Measurements from ENCODE around the gene EXOC8. TPM values are rescaled to one million over a fixed set of nuclear protein-coding genes. Genes with fewer than 3 reads are reported as not detected.

The EXOC8 gene
- total and polyA plus RNA-seq, 2 experiments from 2014 or later: 2.3 to 14.4 TPM

- H3K4me3 Mint-ChIP-seq: no peak overlapping the region
- H3K36me3 ChIP-seq (ENCODE audit: insufficient read depth): no peaks in the 10 kb centered on the region
- no peak for ATAC-seq
- H4K20me1 ChIP-seq (replicated peaks; ENCODE audit: insufficient read depth): no peaks in the 10 kb centered on the region
- no peaks in the 10 kb centered on the region for H3F3A ChIP-seq (replicated peaks; ENCODE audit: low read depth)
- no peaks in the 10 kb centered on the region for H3K9me2 ChIP-seq (ENCODE audit: insufficient read depth)
- H3K4me2 ChIP-seq: no peak overlapping the region
- H3K79me2 ChIP-seq (replicated peaks; ENCODE audit: insufficient read depth): no peaks in the 10 kb centered on the region
- H3K4me1 ChIP-seq (ENCODE audit: insufficient read depth): no peaks in the 10 kb centered on the region
- no peaks in the 10 kb centered on the region for H3K9me3 Mint-ChIP-seq
- H3K27ac Mint-ChIP-seq: no peak overlapping the region
- TF ChIP-seq EZH2 (IDR thresholded peaks at IDR 0.05; ENCODE audit: low read depth, unreplicated experiment) (no peak), ZNF331 (CRISPR knock-in tag; IDR thresholded peaks at IDR 0.05; ENCODE audit: low read depth) (no peak), EZH2phosphoT487 (IDR thresholded peaks at IDR 0.05; ENCODE audit: unreplicated experiment) (no peak), ZNF462 (CRISPR knock-in tag; IDR thresholded peaks at IDR 0.05) (no peak), CTCF (conservative IDR thresholded peaks at IDR 0.05; ENCODE audit: low read depth in 2 of 2) (no peak), STAT1 (IDR thresholded peaks at IDR 0.05; ENCODE audit: unreplicated experiment) (no peak), ZNF114 (CRISPR knock-in tag; IDR thresholded peaks at IDR 0.05) (no peak), ETS1 (IDR thresholded peaks at IDR 0.05) (no peak), CREB1 (CRISPR knock-in tag; IDR thresholded peaks at IDR 0.05; ENCODE audit: low read depth) (no peak)
- TF ChIP-seq, protein P1, sequence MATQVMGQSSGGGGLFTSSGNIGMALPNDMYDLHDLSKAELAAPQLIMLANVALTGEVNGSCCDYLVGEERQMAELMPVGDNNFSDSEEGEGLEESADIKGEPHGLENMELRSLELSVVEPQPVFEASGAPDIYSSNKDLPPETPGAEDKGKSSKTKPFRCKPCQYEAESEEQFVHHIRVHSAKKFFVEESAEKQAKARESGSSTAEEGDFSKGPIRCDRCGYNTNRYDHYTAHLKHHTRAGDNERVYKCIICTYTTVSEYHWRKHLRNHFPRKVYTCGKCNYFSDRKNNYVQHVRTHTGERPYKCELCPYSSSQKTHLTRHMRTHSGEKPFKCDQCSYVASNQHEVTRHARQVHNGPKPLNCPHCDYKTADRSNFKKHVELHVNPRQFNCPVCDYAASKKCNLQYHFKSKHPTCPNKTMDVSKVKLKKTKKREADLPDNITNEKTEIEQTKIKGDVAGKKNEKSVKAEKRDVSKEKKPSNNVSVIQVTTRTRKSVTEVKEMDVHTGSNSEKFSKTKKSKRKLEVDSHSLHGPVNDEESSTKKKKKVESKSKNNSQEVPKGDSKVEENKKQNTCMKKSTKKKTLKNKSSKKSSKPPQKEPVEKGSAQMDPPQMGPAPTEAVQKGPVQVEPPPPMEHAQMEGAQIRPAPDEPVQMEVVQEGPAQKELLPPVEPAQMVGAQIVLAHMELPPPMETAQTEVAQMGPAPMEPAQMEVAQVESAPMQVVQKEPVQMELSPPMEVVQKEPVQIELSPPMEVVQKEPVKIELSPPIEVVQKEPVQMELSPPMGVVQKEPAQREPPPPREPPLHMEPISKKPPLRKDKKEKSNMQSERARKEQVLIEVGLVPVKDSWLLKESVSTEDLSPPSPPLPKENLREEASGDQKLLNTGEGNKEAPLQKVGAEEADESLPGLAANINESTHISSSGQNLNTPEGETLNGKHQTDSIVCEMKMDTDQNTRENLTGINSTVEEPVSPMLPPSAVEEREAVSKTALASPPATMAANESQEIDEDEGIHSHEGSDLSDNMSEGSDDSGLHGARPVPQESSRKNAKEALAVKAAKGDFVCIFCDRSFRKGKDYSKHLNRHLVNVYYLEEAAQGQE (IDR thresholded peaks at IDR 0.05; ENCODE audit: unreplicated experiment): no peak
- H3K27me3 ChIP-seq (ENCODE audit: insufficient read depth): no peaks in the 10 kb centered on the region
- H3K4me3 ChIP-seq: no peak overlapping the region
- no peak for DNase-seq (ENCODE audit: low spot score)
- no peaks in the 10 kb centered on the region for H3K36me3 Mint-ChIP-seq (ENCODE audit: low read depth)
- H3K4me1 Mint-ChIP-seq: peaks cover 1% of the 10 kb centered on the region; the same call in 2 of the 3 replicates
- H3K27me3 Mint-ChIP-seq (ENCODE audit: insufficient read depth, low read depth, poor library complexity): no peaks in the 10 kb centered on the region
- no peak overlapping the region for H2AFZ ChIP-seq
- H3K27ac ChIP-seq (ENCODE audit: low read depth): no peak overlapping the region
These were observed 47.2 kb upstream of the EXOC8 start for GRCh38 chr1:231384696-231385415.
